SK-N-MC (cell line): ENCODE data around the gene RHOT2.

Experiments
- DNase-seq: peaks from one replicate; pipeline ENCODE4 v3.0.0-alpha.2; 2011; ENCODE audit warnings: low read depth, low spot score
- H3K27ac ChIP-seq: fragments of 200-600 bp; sonication (generic); 2 replicates; pipeline ENCODE4 v1.5.1; 2016; ENCODE audit warnings: mixed run types
- H3K36me3 ChIP-seq: fragments of 200-600 bp; sonication (generic); 2 replicates; pipeline ENCODE4 v1.6.1; 2017; ENCODE audit warnings: antibody characterized with exemption, low read length, mixed read lengths; ENCODE audit not compliant: insufficient read depth
- H3K4me3 ChIP-seq: fragments of 200-600 bp; sonication (generic); 2 replicates; pipeline ENCODE4 v1.5.1; 2016
- H3K9ac ChIP-seq: fragments of 200-600 bp; sonication (generic); 2 replicates; pipeline ENCODE4 v1.8.0; 2017; ENCODE audit warnings: mixed run types, mixed read lengths; ENCODE audit not compliant: insufficient read length
- H3K9me3 ChIP-seq: fragments of 200-600 bp; sonication (generic); 2 replicates; pipeline ENCODE4 v1.6.1; 2017; ENCODE audit warnings: low read depth, mild to moderate bottlenecking, antibody characterized with exemption, low read length, moderate library complexity, mixed read lengths
- EZH2 ChIP-seq: fragments of 200-600 bp; sonication (generic); IDR thresholded peaks from one replicate; pipeline ENCODE4 v1.6.1; 2017; ENCODE audit warnings: antibody characterized with exemption
- FOXP2 ChIP-seq: optimal IDR thresholded peaks from 2 replicates; pipeline ENCODE3; 2011; ENCODE audit warnings: mild to moderate bottlenecking, moderate library complexity; ENCODE audit not compliant: insufficient read depth; ENCODE audit errors: extremely low read length, control extremely low read depth
- POLR2AphosphoS5 ChIP-seq: IDR thresholded peaks from 2 replicates; pipeline ENCODE4 v1.6.1; 2012; ENCODE audit warnings: mild to moderate bottlenecking, low read depth, low read length, borderline replicate concordance

The RHOT2 gene

GRCh38 chr16:630815-631405 lies 37.0 kb upstream of the RHOT2 start, which contains the start of gene WFIKKN1:
Gene WFIKKN1, plus strand, starts transcription at chr16:630985. Its CDS starts 269 bp downstream, at chr16:631254.
- Histone ChIP-seq H3K36me3 (no peaks in the 10 kb centered on the region), H3K9me3 (no peaks in the 10 kb centered on the region), H3K27ac (no peak within 1 kb of the TSS), H3K9ac (no peak within 1 kb of the TSS), H3K4me3 (no peak within 1 kb of the TSS)
- TF ChIP-seq POLR2AphosphoS5 (no peak), EZH2 (no peak), FOXP2 (no peak)
- DNase-seq: no peak

- Histone ChIP-seq H3K36me3 (no peaks in the 10 kb centered on the region), H3K4me3 (no peak overlapping the region), H3K27ac (no peak overlapping the region), H3K9ac (no peak overlapping the region), H3K9me3 (no peaks in the 10 kb centered on the region)
- no peak for DNase-seq
- TF ChIP-seq FOXP2: no peak
- TF ChIP-seq EZH2: no peak
- TF ChIP-seq POLR2AphosphoS5: no peak
Observed at GRCh38 chr16:631808-632358, 36.0 kb upstream of the RHOT2 start.

GRCh38 chr16:632486-633335 lies 35.2 kb upstream of the RHOT2 start:
- no peak for DNase-seq
- no peak overlapping the region for H3K4me3 ChIP-seq

GRCh38 chr16:633336-634050 lies 34.4 kb upstream of the RHOT2 start:
- Histone ChIP-seq H3K27ac (no peak overlapping the region), H3K36me3 (no peaks in the 10 kb centered on the region), H3K9me3 (no peaks in the 10 kb centered on the region), H3K9ac (no peak overlapping the region), H3K4me3 (no peak overlapping the region)
- no peak for DNase-seq
- TF ChIP-seq EZH2 (no peak), FOXP2 (no peak), POLR2AphosphoS5 (no peak)

More at GRCh38 chr16:632486-633335, 35.2 kb upstream of the RHOT2 start:
- H3K9me3 ChIP-seq: no peaks in the 10 kb centered on the region
- no peaks in the 10 kb centered on the region for H3K36me3 ChIP-seq
- no peak for TF ChIP-seq FOXP2
- TF ChIP-seq EZH2: no peak
- TF ChIP-seq POLR2AphosphoS5: no peak
- H3K9ac ChIP-seq: no peak overlapping the region
- no peak overlapping the region for H3K27ac ChIP-seq

DNA sequence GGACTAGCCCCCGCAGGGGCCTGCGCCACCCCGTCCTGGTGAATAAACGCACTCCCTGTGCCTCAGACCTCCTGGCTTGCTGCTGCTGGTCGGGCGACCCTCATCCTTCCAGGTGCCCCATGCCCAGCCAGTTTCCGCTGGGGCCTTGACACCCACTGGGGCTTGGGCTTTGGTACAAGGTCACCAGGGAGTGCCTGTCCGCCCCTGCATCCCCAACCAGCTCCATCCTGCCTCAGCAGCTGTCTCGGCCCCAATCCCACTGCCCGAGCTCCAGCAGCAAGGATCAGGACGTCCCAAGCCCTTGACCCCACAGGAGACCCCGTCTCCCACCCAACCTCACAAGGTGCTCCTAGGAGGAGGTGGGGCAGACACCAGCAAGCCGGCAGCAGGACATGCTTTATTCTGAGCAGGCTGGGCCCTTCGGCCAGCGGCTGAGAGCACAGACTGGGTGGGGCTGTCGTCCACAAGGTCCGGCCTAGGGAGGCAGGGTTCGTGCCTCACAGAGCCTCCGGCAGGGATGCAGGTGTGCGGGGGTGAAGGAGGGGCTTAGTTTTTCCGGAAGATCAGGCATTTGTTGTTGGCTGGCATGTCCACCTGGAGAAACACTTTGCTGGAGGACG lies 33.8 kb upstream of the RHOT2 start:
- TF ChIP-seq FOXP2 (no peak), EZH2 (no peak), POLR2AphosphoS5 (no peak; the same call in 1 of the 2 replicates)
- H3K4me3 ChIP-seq: no peak overlapping the region
- no peaks in the 10 kb centered on the region for H3K9me3 ChIP-seq
- DNase-seq: no peak
- no peak overlapping the region for H3K27ac ChIP-seq
- no peaks in the 10 kb centered on the region for H3K36me3 ChIP-seq
- no peak overlapping the region for H3K9ac ChIP-seq

GRCh38 chr16:634996-635395 lies 32.9 kb upstream of the RHOT2 start:
- no peak overlapping the region for H3K27ac ChIP-seq
- H3K4me3 ChIP-seq: peak overlapping the region; percentile 99
- TF ChIP-seq FOXP2 (no peak), EZH2 (no peak), POLR2AphosphoS5 (no peak)
- no peaks in the 10 kb centered on the region for H3K36me3 ChIP-seq
- no peak overlapping the region for H3K9ac ChIP-seq
- DNase-seq: no peak
- no peaks in the 10 kb centered on the region for H3K9me3 ChIP-seq

GRCh38 chr16:635573-636205 lies 32.2 kb upstream of the RHOT2 start:
- H3K36me3 ChIP-seq: no peaks in the 10 kb centered on the region
- no peak for DNase-seq
- TF ChIP-seq POLR2AphosphoS5 (no peak), FOXP2 (no peak), EZH2 (no peak)
- H3K9me3 ChIP-seq: no peaks in the 10 kb centered on the region
- peak overlapping the region; percentile 85 for H3K9ac ChIP-seq
- peak overlapping the region; percentile 96 for H3K27ac ChIP-seq
- H3K4me3 ChIP-seq: peak overlapping the region; percentile 99
